HG02943 (cell line): Measurements from ENCODE around the gene ME2.
"Not testable (repeated sequence)": the region's sequence is repeated elsewhere in the genome, so short reads cannot be mapped to it uniquely, and the experiment has no call there.

ENCODE experiments used
- ATAC-seq: cut with Tn5 transposase; IDR thresholded peaks from one replicate; pipeline ENCODE4 v1.9.1; 2021; ENCODE audit warnings: mild to moderate bottlenecking, low read depth, moderate library complexity; ENCODE audit not compliant: unreplicated experiment

The ME2 gene

GRCh38 chr18:50859793-50860555 lies 18.9 kb upstream of the ME2 start:
- no peak for ATAC-seq

- ATAC-seq = no peak
Measured at GRCh38 chr18:50861617-50862016, 17.3 kb upstream of the ME2 start.

- ATAC-seq = no peak
Measured at GRCh38 chr18:50862401-50862800, 16.5 kb upstream of the ME2 start.

GRCh38 chr18:50863840-50864375 lies 15.0 kb upstream of the ME2 start:
- ATAC-seq = no peak

DNA sequence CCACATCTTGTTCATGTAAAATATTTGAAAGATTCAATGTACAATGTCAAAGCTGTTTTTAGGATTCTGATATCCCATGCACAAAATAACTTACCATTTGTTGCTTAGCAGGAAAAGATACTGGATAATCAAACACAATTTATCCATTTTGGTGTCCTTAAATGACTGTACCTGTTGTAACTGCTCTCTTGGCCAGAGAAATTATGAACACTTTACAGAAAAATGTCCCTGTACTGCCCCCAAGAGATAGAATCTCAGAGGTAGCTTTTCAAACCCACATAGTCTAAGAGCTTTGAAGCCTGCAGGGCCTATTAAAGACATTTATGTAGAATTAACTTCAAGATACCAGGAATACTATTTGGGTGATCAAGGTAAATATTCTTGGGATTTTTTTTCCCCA lies 12.2 kb upstream of the ME2 start:
- no peak for ATAC-seq

DNA sequence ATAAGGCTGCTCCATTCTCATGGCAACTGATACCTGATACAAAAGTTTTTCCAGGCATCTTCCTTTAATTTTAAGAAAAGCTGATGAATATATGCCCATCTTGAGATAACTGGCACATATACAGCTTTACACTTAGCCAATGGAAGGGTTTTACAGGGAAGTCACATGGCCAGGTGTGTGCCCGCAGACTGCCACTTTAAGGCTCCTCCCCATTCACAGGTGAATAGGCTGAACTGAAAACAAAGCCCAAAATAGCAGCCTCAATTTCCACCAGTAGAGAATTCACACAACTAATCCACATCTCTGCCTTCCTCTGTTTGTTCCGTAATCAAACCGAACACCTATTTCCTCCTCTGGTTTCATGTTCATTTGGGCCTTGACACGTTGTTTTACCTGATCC lies 9.8 kb upstream of the ME2 start:
- ATAC-seq = no peak

GRCh38 chr18:50870138-50870845 lies 8.6 kb upstream of the ME2 start:
- no peak for ATAC-seq

DNA sequence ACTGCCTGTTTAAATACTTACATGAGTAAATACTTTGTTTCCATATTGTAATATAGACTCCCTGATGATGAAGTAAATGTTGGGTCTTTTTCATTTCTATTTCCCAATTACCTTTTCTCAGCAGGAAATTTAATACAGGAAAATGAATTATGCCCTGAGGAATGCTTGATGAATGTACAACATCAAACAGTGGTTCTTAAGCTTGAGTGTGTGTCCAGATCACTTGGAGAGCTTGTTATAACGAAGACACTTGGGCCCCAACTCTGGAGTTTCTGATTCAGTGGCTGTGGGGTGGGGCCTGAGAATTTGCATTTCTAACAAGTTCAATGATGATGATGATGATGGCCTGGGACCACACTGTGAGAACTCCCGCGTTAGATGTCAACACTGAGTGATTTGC lies 7.1 kb upstream of the ME2 start:
- no peak for ATAC-seq

- ATAC-seq = no peak
Measured at GRCh38 chr18:50875966-50876536, 2.9 kb upstream of the ME2 start.

DNA sequence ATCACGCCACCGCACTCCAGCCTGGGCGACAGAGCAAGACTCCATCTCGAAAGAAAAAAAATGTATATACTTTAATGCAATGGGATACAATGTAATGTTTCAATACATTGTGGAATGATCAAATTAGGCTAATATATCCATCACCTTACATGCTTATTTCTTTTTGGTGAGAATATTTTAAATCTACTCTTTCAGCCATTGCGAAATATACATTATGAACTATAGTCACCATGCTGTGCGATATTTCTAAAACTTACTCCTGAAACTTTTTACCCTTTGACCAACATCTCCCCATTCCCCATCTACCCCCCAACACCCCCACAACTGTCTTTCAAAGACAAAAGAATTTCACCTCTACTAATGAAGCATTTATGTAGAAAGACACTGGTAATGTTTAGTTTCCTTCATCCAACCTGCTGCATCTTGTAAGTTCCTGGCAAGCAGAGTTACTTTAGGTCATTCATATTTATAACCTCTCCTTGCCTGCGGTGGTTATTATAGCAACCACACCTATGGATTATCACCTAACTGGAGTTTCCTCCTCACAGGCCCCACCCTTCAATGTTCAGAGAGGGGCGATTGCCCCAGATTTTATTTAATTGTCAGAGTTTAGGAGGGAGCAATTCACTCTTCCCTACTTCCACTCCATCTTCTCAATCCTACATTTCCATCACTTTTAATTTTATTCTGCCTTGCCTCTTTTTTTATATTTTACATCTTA lies 1.2 kb upstream of the ME2 start:
- no peak for ATAC-seq

DNA sequence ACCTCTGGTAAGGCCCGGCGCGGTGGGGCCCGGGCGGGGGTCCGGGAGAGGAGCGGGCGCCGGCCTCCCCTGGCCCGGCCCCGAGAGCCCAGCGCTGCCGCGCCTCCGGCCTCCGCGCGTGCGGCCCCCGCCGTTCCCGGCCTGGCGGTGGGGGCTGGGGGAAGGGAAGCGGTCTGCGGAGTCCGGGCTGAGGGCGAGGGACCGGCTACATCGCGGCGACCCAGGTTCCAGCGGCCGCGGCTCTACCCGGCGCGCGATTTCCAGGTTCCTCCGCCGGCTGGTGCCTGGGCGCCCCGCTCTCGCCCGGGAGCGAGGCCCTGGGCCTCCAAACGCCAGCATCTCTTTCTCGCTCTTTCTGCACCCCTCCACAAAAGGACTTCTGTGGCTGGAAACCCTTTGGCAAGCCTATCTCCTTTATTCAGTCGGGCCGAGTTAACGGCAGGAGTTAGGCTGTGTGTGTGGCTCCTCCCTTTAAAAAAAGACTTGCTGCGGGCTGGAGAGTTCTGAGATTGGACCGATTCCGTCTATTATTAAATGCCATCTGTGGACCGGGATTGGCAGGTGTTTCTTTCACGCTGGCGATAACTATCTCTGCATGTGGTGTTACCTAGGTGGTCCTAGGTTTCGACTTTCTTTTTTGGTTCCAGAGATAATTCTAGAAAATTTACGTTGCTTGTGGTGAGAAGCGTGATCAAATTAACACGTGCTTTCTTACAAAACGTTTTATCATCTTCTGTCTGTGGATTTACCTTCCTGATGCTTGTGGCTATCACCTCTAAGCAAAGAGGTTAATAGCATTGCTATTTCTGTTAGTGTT lies 592 bp downstream of the ME2 start:
- ATAC-seq = peak; percentile 20

DNA sequence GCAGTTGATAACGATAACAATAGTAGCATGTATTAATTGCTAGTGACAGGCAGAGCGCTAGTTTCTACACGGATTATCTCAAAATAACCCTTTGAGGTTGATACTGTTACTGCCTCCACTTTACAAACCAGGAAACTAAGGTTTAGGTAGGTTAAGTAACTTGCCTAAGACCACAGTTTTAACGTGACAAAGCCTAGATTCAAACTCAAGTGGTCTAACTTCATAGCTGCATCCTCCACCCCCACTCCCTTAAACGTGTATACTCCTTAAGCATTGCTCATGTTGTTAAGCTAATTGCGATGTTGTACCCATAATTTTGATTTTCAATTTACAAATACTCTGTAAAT lies 1.2 kb downstream of the ME2 start:
- no peak for ATAC-seq

- not testable (repeated sequence) for ATAC-seq
Measured at GRCh38 chr18:50880944-50881343, 2.0 kb downstream of the ME2 start.

DNA sequence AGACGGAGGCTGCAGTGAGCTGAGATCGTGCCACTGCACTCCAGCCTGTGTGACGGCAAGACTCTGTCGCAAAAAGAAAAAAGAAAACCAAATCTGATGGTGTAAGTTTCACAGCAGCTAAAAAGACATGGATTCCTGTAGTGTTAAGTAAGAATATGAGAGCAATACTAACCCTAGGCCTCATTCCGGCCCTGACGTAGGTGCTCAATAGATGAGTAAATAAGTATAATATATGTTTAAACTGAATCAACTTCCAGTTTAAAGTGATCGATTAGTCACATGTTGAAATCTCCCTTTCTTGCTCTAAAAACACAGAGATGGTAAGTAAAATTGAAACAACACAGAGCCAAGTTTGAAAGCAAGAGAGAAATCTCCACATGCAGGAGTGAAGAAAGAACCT lies 8.0 kb downstream of the ME2 start:
- ATAC-seq = no peak

DNA sequence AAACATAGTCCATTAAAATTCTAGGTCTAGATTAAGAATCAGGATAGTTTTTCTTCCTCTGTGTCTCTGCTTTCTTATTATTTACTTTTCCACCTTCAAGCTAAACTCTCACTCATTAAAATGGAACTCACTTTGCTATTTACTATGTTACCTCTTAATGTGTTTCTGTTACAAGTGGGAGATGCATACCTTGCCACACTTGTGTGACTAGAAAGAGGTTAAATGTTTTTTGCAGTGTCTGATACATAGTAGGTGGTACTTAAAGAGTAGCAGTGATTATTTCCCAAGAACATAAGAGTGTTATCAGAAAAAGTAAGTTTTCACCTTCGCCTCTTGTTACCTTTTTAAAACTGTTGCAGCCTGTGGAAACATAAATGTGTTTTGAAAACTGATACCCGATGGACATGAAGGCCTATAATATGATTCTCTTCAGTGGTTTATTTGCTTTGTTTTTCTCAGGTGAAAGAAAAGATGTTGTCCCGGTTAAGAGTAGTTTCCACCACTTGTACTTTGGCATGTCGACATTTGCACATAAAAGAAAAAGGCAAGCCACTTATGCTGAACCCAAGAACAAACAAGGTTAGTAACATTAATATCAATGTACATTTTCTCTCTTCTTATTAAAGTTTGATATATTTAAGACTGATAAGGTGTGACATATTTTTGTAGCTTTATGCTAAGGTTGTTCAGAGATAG lies 16.6 kb downstream of the ME2 start:
- ATAC-seq = no peak

- no peak for ATAC-seq
Measured at GRCh38 chr18:50896093-50896492, 17.2 kb downstream of the ME2 start.

DNA sequence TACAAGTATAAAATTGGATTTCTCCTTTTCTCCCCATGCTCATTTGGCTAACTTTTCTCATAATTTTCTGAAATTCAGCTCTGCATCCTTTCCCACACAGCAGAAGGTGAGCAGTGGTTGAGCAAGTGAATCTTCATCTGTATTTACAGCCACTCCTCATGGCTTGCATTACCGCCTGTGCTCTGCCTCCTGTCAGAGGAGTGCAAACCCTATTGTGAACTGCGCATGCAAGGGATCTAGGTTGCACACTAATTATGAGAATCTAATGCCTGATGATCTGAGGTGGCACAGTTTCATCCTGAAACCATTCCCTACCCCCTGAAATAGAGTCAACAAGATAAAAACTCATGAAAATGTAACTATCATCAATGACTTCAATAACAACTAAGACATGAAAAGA lies 20.0 kb downstream of the ME2 start:
- ATAC-seq = no peak

GRCh38 chr18:50902797-50903196 lies 23.9 kb downstream of the ME2 start:
- no peak for ATAC-seq

GRCh38 chr18:50906843-50907242 lies 27.9 kb downstream of the ME2 start:
- ATAC-seq = no peak

- ATAC-seq = no peak
Measured at GRCh38 chr18:50909261-50909660, 30.3 kb downstream of the ME2 start.
